ENCODE data around the gene DOK7. TPM values are rescaled to one million over a fixed set of nuclear protein-coding genes. Genes with fewer than 3 reads are reported as not detected.

DOK7 gene
- total and polyA plus RNA-seq, 2 of the 4 experiments (the other 2 are of a cell fraction) = not detected

DNA sequence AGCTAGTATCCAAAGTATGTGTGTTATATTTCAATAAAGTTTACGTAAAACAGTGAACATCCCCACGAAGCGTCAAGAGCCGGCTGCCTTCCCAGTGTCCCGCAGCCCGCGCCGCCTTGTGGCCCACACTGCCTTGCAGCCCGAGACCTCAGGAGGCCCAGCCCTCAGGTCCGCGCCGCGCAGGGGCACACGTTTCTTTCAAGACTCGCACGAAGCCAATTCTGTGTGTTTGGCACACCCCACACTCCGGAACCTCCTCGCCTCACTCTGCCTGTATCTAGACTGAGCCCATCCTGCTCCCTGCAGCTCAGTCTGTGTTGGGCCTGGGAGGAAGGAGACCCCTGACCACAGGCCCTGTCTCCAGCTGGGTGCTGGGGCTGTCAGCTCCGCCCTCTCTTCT lies 63.4 kb downstream of the DOK7 start:
- Histone ChIP-seq H3K79me1 (ENCODE audit: low read depth in 1 of 2, low read length in 2 of 2) (peaks cover 16 to 46% of the 10 kb centered on the region in 2 experiments), H2BK20ac (ENCODE audit: low read depth, low read length) (no peak overlapping the region), H2AK5ac (ENCODE audit: low read depth, low read length) (no peak overlapping the region), H4K20me1 (ENCODE audit: insufficient read depth, low read length) (peaks cover 45% of the 10 kb centered on the region), H3K27ac (ENCODE audit: insufficient read depth, low read length) (no peak overlapping the region), H2AFZ (replicated peaks; ENCODE audit: low read length, poor library complexity) (no peak overlapping the region), H3K4ac (ENCODE audit: low read depth, low read length) (no peak overlapping the region), H3K27me3 (ENCODE audit: control insufficient read depth, insufficient read depth, low read length) (no peaks in the 10 kb centered on the region), H3K14ac (replicated peaks; ENCODE audit: low read depth, low read length) (no peak overlapping the region), H4K5ac (ENCODE audit: low read depth, low read length) (no peak overlapping the region), H4K91ac (ENCODE audit: insufficient read depth, low read depth, low read length) (no peak overlapping the region), H3K4me3 (ENCODE audit: insufficient read depth, low read depth, low read length) (no peak overlapping the region), H3K36me3 (ENCODE audit: control insufficient read depth, insufficient read depth, low read length) (peaks cover 38% of the 10 kb centered on the region), H2BK5ac (ENCODE audit: low read depth, low read length, poor library complexity, severe bottlenecking) (no peak overlapping the region), H4K8ac (ENCODE audit: low read depth in 2 of 2, low read length in 2 of 2) (no peak overlapping the region), H3K9me1 (ENCODE audit: insufficient read depth, low read length) (no peaks in the 10 kb centered on the region), H3K9me3 (ENCODE audit: control insufficient read depth, insufficient read depth, low read length) (no peaks in the 10 kb centered on the region), H3K56ac (ENCODE audit: extremely low read depth, insufficient read depth, low read length) (no peak overlapping the region), H2AK9ac (replicated peaks; ENCODE audit: low read depth, low read length, poor library complexity) (no peak overlapping the region), H2BK120ac (ENCODE audit: low read depth, low read length) (no peak overlapping the region), H3K9ac (ENCODE audit: low read depth, low read length) (no peak overlapping the region), H3K4me2 (ENCODE audit: low read depth, low read length) (no peak overlapping the region), H3K4me1 (ENCODE audit: control insufficient read depth, insufficient read depth, low read length) (peaks cover 9% of the 10 kb centered on the region), H3K18ac (ENCODE audit: low read depth, low read length) (no peak overlapping the region), H2BK15ac (ENCODE audit: low read depth, low read length) (no peak overlapping the region), H3K23ac (ENCODE audit: low read depth, low read length) (no peak overlapping the region)
- ChIA-PET POLR2A (ENCODE audit: unreplicated experiment) (no interaction called here), CTCF (no interaction called here)
- WGBS, 2 experiments (ENCODE audit: extremely low coverage in 2 of 2, insufficient read length in 1 of 2) = 87% methylated on average over 3 of the region's 19 CpGs; no CpG with 5 or more reads in 1 of the 2 experiments
- in situ Hi-C loops (cut with MboI; ENCODE audit: low sequenced_read_pairs) (no loop called here), dilution Hi-C loops (cut with HindIII; ENCODE audit: low sequenced_read_pairs, unreplicated experiment) (no loop called here), intact Hi-C loops (cut with micrococcal nuclease) (no loop called here)
- no peak for ATAC-seq (ENCODE audit: low read depth)
- no peak for DNase-seq
- TF ChIP-seq, protein P1, sequence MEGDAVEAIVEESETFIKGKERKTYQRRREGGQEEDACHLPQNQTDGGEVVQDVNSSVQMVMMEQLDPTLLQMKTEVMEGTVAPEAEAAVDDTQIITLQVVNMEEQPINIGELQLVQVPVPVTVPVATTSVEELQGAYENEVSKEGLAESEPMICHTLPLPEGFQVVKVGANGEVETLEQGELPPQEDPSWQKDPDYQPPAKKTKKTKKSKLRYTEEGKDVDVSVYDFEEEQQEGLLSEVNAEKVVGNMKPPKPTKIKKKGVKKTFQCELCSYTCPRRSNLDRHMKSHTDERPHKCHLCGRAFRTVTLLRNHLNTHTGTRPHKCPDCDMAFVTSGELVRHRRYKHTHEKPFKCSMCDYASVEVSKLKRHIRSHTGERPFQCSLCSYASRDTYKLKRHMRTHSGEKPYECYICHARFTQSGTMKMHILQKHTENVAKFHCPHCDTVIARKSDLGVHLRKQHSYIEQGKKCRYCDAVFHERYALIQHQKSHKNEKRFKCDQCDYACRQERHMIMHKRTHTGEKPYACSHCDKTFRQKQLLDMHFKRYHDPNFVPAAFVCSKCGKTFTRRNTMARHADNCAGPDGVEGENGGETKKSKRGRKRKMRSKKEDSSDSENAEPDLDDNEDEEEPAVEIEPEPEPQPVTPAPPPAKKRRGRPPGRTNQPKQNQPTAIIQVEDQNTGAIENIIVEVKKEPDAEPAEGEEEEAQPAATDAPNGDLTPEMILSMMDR (conservative IDR thresholded peaks at IDR 0.05; ENCODE audit: low read depth, low read length) = no peak
- no peak for TF ChIP-seq POLR2A (IDR thresholded peaks at IDR 0.05; ENCODE audit: low read depth, low read length)
- no peak for TF ChIP-seq MXI1 (IDR thresholded peaks at IDR 0.05; ENCODE audit: borderline replicate concordance, low read depth, low read length)
- BruUV-seq (replicated peaks) = no TSS peak
